T-helper 17 cell (primary cell): ENCODE results near the gene CNTNAP1. TPM values are rescaled to one million over a fixed set of nuclear protein-coding genes. Genes with fewer than 3 reads are reported as not detected.
A peak's percentile ranks its signal among the peaks of the same experiment; 100 is the strongest.
"Not testable (repeated sequence)": the region's sequence is repeated elsewhere in the genome, so short reads cannot be mapped to it uniquely, and the experiment has no call there.

ENCODE experiments used
- ATAC-seq: fragments of 150-1000 bp; cut with Tn5 transposase; 2 replicates; pipeline ENCODE4 v1.10.0; 2021; ENCODE audit warnings: mild to moderate bottlenecking, moderate library complexity
- DNase-seq, 3 donors: peaks; one replicate each; pipeline versions ENCODE4 v3.0.0 to v3.0.0-alpha.2; 2020 to 2021
- H3K9me3 ChIP-seq: one replicate; pipeline ENCODE4 v1.7.0; 2013; ENCODE audit warnings: low read length, mild to moderate bottlenecking; ENCODE audit not compliant: control insufficient read depth, poor library complexity, severe bottlenecking
- H3K27ac Mint-ChIP-seq: one replicate; pipeline ENCODE4 v1.8.0; 2022; ENCODE audit warnings: mild to moderate bottlenecking, moderate library complexity, mixed read lengths
- H3K27me3 Mint-ChIP-seq: one replicate; pipeline ENCODE4 v1.8.0; 2022; ENCODE audit warnings: mixed read lengths
- H3K36me3 Mint-ChIP-seq: one replicate; pipeline ENCODE4 v1.8.0; 2022; ENCODE audit warnings: low read depth, mixed read lengths
- H3K4me1 Mint-ChIP-seq: one replicate; pipeline ENCODE4 v1.8.0; 2022; ENCODE audit warnings: mild to moderate bottlenecking, mixed read lengths
- H3K4me3 Mint-ChIP-seq: one replicate; pipeline ENCODE4 v1.8.0; 2022; ENCODE audit warnings: mild to moderate bottlenecking, moderate library complexity, mixed read lengths
- total RNA-seq, 4 donors: library from RNA in 2 of 4; stranded (reverse) in 2 of 4; gene quantifications; one replicate each; pipeline ENCODE4 v1.2.3 and lab custom pipeline; 2022 to 2026

CNTNAP1 gene
- total RNA-seq, 2 donors from 2014 or later: 3.9 to 6.9 TPM

- no peaks in the 10 kb centered on the region for H3K9me3 ChIP-seq
- no peak overlapping the region for H3K27ac Mint-ChIP-seq
- H3K4me1 Mint-ChIP-seq: peaks cover 16% of the 10 kb centered on the region
- H3K36me3 Mint-ChIP-seq: no peaks in the 10 kb centered on the region
- H3K4me3 Mint-ChIP-seq: peak overlapping the region; percentile 36
- H3K27me3 Mint-ChIP-seq: peaks cover 3% of the 10 kb centered on the region
- DNase-seq (no peak), ATAC-seq (no peak)
Observed at GRCh38 chr17:42660692-42661345, 21.5 kb upstream of the CNTNAP1 start.

GRCh38 chr17:42665581-42666001 is 16.7 kb upstream of the CNTNAP1 start:
- H3K27me3 Mint-ChIP-seq: no peaks in the 10 kb centered on the region
- H3K27ac Mint-ChIP-seq: no peak overlapping the region
- ATAC-seq (no peak), DNase-seq (no peak)
- no peaks in the 10 kb centered on the region for H3K9me3 ChIP-seq
- no peak overlapping the region for H3K4me3 Mint-ChIP-seq
- peaks cover 5% of the 10 kb centered on the region for H3K4me1 Mint-ChIP-seq
- H3K36me3 Mint-ChIP-seq: peaks cover 3% of the 10 kb centered on the region

- ATAC-seq, DNase-seq, H3K4me1 Mint-ChIP-seq, H3K9me3 ChIP-seq, H3K27ac Mint-ChIP-seq, H3K36me3 Mint-ChIP-seq, H3K4me3 Mint-ChIP-seq, H3K27me3 Mint-ChIP-seq: not testable (repeated sequence)
Observed at GRCh38 chr17:42666126-42666525, 16.2 kb upstream of the CNTNAP1 start.

- H3K36me3 Mint-ChIP-seq: peaks cover 3% of the 10 kb centered on the region
- H3K4me3 Mint-ChIP-seq: no peak overlapping the region
- H3K27me3 Mint-ChIP-seq: peaks cover 7% of the 10 kb centered on the region
- peaks cover 11% of the 10 kb centered on the region for H3K4me1 Mint-ChIP-seq
- no peak for DNase-seq
- ATAC-seq: no peak
- H3K27ac Mint-ChIP-seq: no peak overlapping the region
- H3K9me3 ChIP-seq: no peaks in the 10 kb centered on the region
Observed at GRCh38 chr17:42667088-42667951, 15.0 kb upstream of the CNTNAP1 start.

- ATAC-seq: no peak
- Mint-ChIP-seq H3K4me1 (peaks cover 17% of the 10 kb centered on the region), H3K4me3 (peak overlapping the region; percentile 69), H3K27ac (no peak overlapping the region), H3K27me3 (peaks cover 13% of the 10 kb centered on the region), H3K36me3 (peaks cover 3% of the 10 kb centered on the region)
- no peak for DNase-seq
- no peaks in the 10 kb centered on the region for H3K9me3 ChIP-seq
Observed at GRCh38 chr17:42669705-42669976, 12.7 kb upstream of the CNTNAP1 start.

GRCh38 chr17:42669977-42670788 is 12.1 kb upstream of the CNTNAP1 start:
- Mint-ChIP-seq H3K36me3 (peaks cover 3% of the 10 kb centered on the region), H3K27me3 (peaks cover 18% of the 10 kb centered on the region), H3K27ac (no peak overlapping the region), H3K4me3 (peak overlapping the region; percentile 87), H3K4me1 (peaks cover 20% of the 10 kb centered on the region)
- DNase-seq (peak; percentile 51 to 62 (median 60)), ATAC-seq (peak; percentile 89)
- no peaks in the 10 kb centered on the region for H3K9me3 ChIP-seq

- peaks cover 18% of the 10 kb centered on the region for H3K27me3 Mint-ChIP-seq
- DNase-seq: no peak
Observed at GRCh38 chr17:42670789-42671657, 11.3 kb upstream of the CNTNAP1 start.

GRCh38 chr17:42672038-42672437 is 10.3 kb upstream of the CNTNAP1 start:
- DNase-seq (no peak), ATAC-seq (no peak)
- no peaks in the 10 kb centered on the region for H3K9me3 ChIP-seq
- H3K27me3 Mint-ChIP-seq: peaks cover 18% of the 10 kb centered on the region
- peaks cover 2% of the 10 kb centered on the region for H3K36me3 Mint-ChIP-seq
- no peak overlapping the region for H3K27ac Mint-ChIP-seq
- peaks cover 26% of the 10 kb centered on the region for H3K4me1 Mint-ChIP-seq
- H3K4me3 Mint-ChIP-seq: no peak overlapping the region

More at GRCh38 chr17:42670789-42671657, 11.3 kb upstream of the CNTNAP1 start:
- Mint-ChIP-seq H3K27ac (no peak overlapping the region), H3K36me3 (peaks cover 3% of the 10 kb centered on the region), H3K4me1 (peaks cover 20% of the 10 kb centered on the region), H3K4me3 (peak overlapping the region; percentile 87)
- no peak for ATAC-seq
- H3K9me3 ChIP-seq: no peaks in the 10 kb centered on the region

- DNase-seq (no peak), ATAC-seq (no peak)
- Mint-ChIP-seq H3K27ac (no peak overlapping the region), H3K4me3 (no peak overlapping the region), H3K27me3 (peaks cover 18% of the 10 kb centered on the region), H3K4me1 (peaks cover 30% of the 10 kb centered on the region), H3K36me3 (peaks cover 2% of the 10 kb centered on the region)
- no peaks in the 10 kb centered on the region for H3K9me3 ChIP-seq
Observed at GRCh38 chr17:42673266-42673884, 9.0 kb upstream of the CNTNAP1 start.

GRCh38 chr17:42673885-42674754 is 8.2 kb upstream of the CNTNAP1 start:
- Mint-ChIP-seq H3K27me3 (peaks cover 18% of the 10 kb centered on the region), H3K36me3 (peaks cover 2% of the 10 kb centered on the region), H3K4me1 (peaks cover 33% of the 10 kb centered on the region), H3K27ac (no peak overlapping the region), H3K4me3 (peak overlapping the region; percentile 33)
- no peak for ATAC-seq
- H3K9me3 ChIP-seq: no peaks in the 10 kb centered on the region
- no peak for DNase-seq

GRCh38 chr17:42674755-42675347 is 7.5 kb upstream of the CNTNAP1 start:
- Mint-ChIP-seq H3K4me1 (peaks cover 36% of the 10 kb centered on the region), H3K4me3 (peak overlapping the region; percentile 33), H3K27me3 (peaks cover 18% of the 10 kb centered on the region), H3K27ac (no peak overlapping the region), H3K36me3 (peaks cover 2% of the 10 kb centered on the region)
- no peaks in the 10 kb centered on the region for H3K9me3 ChIP-seq
- DNase-seq (no peak), ATAC-seq (no peak)
